Measurements from ENCODE around the gene TAS1R3.

DNA sequence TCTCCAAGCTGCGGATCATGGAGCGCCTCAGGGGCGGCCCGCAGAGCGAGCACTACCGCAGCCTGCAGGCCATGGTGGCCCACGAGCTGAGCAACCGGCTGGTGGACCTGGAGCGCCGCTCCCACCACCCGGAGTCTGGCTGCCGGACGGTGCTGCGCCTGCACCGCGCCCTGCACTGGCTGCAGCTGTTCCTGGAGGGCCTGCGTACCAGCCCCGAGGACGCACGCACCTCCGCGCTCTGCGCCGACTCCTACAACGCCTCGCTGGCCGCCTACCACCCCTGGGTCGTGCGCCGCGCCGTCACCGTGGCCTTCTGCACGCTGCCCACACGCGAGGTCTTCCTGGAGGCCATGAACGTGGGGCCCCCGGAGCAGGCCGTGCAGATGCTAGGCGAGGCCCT is 3.8 kb upstream of the TAS1R3 start:
- no peak for TF ChIP-seq POLR2AphosphoS5 (IDR thresholded peaks at IDR 0.05; ENCODE audit: low read depth, low read length)
- TF ChIP-seq REST (IDR thresholded peaks at IDR 0.05; ENCODE audit: insufficient read depth in 1 of 2, low read depth in 2 of 2, low read length in 2 of 2): no peak
- TF ChIP-seq TAF1 (IDR thresholded peaks at IDR 0.05; ENCODE audit: borderline replicate concordance, insufficient read depth, low read length): no peak
- TF ChIP-seq SIN3A (IDR thresholded peaks at IDR 0.05; ENCODE audit: borderline replicate concordance, insufficient read depth, low read length): no peak

Measured in PFSK-1 (cell line).